Measurements from ENCODE around the gene KIRREL3.

Gene KIRREL3

DNA sequence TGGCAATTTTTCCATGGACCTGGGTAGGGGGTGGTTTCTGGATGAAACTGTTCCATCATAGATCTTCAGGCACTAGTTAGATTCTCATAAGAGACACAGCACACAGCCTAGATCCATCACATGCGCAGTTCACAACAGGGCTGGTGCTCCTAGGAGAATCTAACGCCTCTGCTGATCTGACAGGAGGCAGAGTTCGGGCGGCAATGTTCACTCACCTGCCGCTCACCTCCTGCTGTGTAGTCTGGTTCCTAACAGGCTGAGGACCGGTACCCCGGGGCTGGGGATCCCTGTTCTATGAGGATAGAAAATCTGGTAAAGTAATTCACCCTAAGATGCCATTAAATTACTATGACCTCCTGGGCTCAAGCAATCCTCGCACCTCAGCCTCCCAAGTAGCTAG is 318.0 kb downstream of the KIRREL3 start:
- TF ChIP-seq, protein P1, sequence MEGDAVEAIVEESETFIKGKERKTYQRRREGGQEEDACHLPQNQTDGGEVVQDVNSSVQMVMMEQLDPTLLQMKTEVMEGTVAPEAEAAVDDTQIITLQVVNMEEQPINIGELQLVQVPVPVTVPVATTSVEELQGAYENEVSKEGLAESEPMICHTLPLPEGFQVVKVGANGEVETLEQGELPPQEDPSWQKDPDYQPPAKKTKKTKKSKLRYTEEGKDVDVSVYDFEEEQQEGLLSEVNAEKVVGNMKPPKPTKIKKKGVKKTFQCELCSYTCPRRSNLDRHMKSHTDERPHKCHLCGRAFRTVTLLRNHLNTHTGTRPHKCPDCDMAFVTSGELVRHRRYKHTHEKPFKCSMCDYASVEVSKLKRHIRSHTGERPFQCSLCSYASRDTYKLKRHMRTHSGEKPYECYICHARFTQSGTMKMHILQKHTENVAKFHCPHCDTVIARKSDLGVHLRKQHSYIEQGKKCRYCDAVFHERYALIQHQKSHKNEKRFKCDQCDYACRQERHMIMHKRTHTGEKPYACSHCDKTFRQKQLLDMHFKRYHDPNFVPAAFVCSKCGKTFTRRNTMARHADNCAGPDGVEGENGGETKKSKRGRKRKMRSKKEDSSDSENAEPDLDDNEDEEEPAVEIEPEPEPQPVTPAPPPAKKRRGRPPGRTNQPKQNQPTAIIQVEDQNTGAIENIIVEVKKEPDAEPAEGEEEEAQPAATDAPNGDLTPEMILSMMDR (IDR thresholded peaks at IDR 0.05; ENCODE audit: borderline replicate concordance, insufficient read depth, low read depth, low read length) = no peak
- H3K4me3 ChIP-seq (ENCODE audit: low read depth, low read length) = no peak overlapping the region

- H3K4me3 ChIP-seq (ENCODE audit: low read depth, low read length) = no peak overlapping the region
- TF ChIP-seq, protein P1 (IDR thresholded peaks at IDR 0.05; ENCODE audit: borderline replicate concordance, insufficient read depth, low read depth, low read length) = no peak
Observed at GRCh38 chr11:126680700-126681099, 319.9 kb downstream of the KIRREL3 start.

GRCh38 chr11:126680131-126680530 is 320.4 kb downstream of the KIRREL3 start:
- TF ChIP-seq, protein P1 (IDR thresholded peaks at IDR 0.05; ENCODE audit: borderline replicate concordance, insufficient read depth, low read depth, low read length) = no peak
- no peak overlapping the region for H3K4me3 ChIP-seq (ENCODE audit: low read depth, low read length)

DNA sequence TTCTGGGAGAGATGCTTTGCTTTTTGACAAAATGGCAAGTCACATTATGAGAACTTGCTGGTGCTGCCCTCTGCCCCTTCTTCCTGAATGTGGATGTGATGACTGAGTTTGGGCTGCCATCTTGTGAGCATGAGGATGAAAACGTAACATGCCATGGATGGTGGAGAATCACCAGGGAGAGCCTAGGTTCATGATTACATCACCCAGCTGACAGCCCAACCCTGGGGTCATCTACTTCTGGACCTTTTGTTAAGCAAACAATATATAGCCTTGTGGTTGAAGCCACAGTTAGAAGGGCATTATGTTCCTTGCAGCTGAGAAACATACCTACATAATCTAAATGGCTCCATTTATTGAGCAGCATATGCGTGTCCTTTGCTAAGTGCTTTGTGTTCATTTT is 321.5 kb downstream of the KIRREL3 start:
- no peak overlapping the region for H3K4me3 ChIP-seq (ENCODE audit: low read depth, low read length)
- TF ChIP-seq, protein P1 (IDR thresholded peaks at IDR 0.05; ENCODE audit: borderline replicate concordance, insufficient read depth, low read depth, low read length) = no peak

- no peak overlapping the region for H3K4me3 ChIP-seq (ENCODE audit: low read depth, low read length)
- TF ChIP-seq, protein P1 (IDR thresholded peaks at IDR 0.05; ENCODE audit: borderline replicate concordance, insufficient read depth, low read depth, low read length) = no peak
Observed at GRCh38 chr11:126676536-126676935, 324.0 kb downstream of the KIRREL3 start.

DNA sequence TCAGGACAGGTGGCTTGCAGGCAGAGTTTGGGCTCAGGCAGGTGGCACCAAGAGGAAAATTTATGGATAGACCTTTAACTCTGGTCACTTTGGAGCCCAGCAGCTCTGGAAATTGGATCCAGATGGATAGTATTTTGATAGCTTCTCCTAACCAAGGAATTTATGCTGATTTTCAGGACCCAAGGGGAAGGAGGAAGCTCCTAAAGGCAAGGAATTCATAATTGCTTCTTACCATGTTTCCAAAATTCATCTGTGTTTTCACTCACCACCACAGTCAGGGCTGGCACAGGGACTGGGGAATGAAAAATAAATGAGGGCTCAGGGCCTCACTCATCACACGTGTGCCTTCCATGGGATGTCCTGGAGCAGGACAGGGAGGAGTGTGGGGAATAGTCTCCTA is 327.3 kb downstream of the KIRREL3 start:
- no peak overlapping the region for H3K4me3 ChIP-seq (ENCODE audit: low read depth, low read length)
- TF ChIP-seq, protein P1 (IDR thresholded peaks at IDR 0.05; ENCODE audit: borderline replicate concordance, insufficient read depth, low read depth, low read length) = no peak

- no peak overlapping the region for H3K4me3 ChIP-seq (ENCODE audit: low read depth, low read length)
- TF ChIP-seq, protein P1 (IDR thresholded peaks at IDR 0.05; ENCODE audit: borderline replicate concordance, insufficient read depth, low read depth, low read length) = no peak
Observed at GRCh38 chr11:126669416-126669815, 331.2 kb downstream of the KIRREL3 start.

Data from GM12875 (cell line).